ENCODE results near the gene PDGFA.
"Not testable (repeated sequence)": the region's sequence is repeated elsewhere in the genome, so short reads cannot be mapped to it uniquely, and the experiment has no call there.

PDGFA gene

DNA sequence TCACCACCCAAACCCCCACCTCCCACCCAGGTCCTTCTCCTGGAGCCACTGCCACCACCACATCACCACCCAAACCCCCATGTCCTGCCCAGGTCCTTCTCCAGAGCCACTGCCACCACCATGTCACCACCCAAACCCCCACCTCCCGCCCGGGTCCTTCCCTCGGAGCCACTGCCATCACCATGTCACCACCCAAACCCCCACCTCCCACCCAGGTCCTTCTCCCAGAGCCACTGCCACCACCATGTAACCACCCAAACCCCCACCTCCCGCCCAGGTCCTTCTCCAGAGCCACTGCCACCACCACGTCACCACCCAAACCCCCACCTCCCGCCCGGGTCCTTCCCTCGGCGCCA is 31.9 kb upstream of the PDGFA start:
- not testable (repeated sequence) for DNase-seq

- DNase-seq: no peak
These were observed 31.4 kb upstream of the PDGFA start for GRCh38 chr7:550881-551614.

GRCh38 chr7:549891-550625 is 30.4 kb upstream of the PDGFA start:
- no peak for DNase-seq

DNA sequence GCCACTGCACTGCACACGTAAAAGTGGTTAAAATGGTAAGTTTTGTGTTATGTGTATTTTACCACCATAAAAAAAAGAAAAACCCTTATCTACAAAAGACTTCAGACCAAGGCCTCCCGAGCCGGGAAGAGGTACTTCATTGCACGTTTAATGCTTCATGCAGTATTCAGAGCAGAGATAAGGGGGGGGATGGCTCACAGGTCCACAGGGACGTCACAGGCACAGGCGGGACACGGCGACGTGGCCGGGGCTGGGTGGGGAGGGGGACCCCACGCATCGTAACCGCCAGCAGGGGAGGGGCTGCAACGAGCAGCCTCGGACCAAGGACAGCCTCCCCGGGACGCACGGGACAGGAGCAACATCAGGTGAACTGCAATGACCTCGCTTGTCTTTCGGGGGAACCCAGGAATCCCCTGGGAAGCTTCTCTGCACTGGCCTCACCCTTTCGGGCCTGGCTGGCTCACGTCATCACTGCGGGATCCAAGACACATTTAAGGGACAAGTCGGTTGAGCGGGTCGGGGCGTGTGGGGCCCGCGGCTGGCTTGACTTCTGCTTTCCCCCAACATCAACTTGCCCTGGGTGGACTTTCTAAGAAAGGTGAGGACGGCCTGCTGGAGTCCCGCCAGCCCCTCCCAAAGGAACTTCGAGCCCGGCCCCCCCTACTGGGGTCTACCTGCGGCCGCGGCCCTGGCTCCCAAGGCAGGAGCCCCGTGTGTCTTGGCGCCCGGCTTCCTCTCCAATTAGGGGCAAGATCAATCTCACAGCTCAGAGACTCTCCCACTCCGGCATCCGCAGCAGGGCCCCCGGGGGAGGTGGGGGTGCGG is 29.6 kb upstream of the PDGFA start:
- DNase-seq: no peak

DNA sequence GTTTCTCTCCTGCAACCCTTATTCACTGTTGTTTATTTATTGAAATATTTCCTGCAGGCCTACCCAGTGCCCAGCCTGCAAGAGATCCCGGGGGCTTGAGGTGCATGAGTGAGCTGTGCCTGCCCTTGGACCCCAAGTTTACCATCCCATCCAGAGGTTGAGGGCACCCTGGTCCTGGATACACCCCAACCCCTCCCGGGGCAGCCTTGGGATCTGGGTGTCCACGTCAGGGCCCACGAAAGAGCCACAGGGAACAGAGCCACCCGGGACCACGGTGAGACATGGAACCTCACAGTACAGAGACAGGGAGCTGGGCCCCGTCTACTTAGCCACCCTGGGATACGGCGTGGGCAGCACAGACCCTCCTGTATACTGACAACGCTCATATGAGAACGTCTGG is 28.8 kb upstream of the PDGFA start:
- DNase-seq: no peak

DNA sequence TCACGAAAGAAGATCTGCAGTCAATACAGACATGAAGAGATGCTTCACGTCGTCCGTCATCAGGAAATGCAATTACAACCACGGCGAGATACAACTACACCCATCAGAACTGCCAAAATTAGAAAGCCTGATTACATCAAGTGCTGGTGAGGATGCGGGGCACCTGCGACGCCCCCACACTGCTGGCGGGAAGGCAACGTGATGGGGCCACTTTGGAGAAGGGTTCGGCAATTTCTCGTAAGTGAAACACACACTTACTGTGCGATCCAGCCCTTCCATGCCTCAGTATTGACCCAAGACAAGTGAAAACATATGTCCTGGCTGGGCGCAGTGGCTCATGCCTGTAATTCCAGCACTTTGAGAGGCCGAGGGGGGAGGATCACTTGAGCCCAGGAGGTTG is 25.8 kb upstream of the PDGFA start:
- no peak for DNase-seq

DNA sequence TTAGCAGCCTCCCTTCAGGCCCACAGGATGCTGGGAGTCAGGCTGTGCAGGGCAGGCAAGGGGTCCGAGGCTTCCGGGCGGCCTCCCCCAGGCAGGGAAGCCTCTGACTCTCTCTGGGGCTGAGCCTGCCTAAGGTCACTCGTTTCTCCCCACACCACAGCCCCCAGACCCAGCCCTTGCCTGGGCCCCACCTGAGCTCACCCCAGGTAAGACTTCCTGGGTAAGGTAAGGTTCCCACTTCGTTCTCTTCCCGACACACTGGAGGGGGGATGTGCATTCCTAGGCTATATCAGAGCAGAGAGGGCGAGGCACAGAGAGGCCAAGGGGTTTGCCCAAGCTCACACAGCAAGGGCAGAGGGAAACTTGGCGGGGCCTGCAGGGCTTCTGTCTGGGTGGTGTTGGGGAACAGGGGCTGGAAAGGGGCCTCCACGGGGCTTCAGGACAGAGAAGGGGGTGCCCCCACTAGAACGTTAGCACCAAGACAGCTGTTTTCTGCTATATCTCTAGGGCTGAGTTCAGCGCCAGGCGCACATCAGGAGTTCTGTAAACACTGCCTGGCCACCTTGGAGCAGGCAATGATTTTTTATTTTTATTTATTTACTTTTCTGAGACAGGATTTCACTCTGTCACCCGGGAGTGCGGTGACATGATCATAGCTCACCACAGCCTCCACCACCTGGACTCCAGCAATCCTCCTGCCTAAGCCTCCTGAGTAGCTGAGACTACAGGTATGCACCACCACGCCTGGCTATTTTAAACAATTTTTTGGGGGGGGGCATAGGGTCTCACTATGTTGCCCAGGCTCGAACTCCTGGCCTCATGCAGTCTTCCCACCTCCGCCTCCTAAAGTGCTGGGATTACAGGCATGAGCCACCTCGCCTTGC is 24.9 kb upstream of the PDGFA start:
- DNase-seq: no peak

DNA sequence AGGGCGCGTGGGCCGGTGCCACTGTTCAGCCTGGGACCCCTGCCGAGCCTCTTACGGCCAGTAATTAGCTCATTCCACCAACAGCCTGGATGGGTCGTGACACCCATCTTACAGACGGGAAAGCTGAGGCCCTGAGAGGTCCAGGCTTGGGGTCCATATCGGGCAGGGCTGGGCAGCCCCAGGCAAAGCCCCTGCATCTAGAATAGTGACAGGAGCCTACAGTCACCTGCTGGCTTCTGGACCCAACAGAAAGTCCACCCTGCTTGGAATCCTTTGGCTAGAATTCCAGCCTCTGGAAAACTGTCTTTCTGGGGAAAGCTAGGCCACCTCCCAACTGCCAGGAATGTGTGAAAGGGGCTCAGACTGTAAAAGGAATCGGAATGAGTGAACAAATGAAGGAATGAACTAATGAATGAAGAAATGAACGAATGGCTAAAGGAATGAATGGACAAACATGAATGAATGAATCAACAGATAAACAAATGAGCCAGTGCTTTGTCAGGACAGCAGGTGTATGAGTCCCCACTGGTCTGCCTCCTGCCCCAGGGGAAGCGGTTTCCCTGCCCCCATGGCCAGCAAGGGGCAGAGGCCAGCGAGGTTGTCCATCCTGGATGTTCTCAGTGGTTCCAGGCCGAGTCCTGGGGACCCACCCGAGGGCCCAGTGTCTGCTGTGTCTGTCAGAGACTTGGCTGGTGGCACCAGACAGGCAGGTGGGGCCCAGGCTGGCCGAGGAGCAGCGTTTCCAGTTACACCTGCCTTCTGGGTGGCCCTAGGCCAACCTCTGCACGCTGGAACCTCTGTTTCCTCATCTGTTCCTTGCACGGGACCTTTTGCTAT is 24.1 kb upstream of the PDGFA start:
- DNase-seq: no peak

DNA sequence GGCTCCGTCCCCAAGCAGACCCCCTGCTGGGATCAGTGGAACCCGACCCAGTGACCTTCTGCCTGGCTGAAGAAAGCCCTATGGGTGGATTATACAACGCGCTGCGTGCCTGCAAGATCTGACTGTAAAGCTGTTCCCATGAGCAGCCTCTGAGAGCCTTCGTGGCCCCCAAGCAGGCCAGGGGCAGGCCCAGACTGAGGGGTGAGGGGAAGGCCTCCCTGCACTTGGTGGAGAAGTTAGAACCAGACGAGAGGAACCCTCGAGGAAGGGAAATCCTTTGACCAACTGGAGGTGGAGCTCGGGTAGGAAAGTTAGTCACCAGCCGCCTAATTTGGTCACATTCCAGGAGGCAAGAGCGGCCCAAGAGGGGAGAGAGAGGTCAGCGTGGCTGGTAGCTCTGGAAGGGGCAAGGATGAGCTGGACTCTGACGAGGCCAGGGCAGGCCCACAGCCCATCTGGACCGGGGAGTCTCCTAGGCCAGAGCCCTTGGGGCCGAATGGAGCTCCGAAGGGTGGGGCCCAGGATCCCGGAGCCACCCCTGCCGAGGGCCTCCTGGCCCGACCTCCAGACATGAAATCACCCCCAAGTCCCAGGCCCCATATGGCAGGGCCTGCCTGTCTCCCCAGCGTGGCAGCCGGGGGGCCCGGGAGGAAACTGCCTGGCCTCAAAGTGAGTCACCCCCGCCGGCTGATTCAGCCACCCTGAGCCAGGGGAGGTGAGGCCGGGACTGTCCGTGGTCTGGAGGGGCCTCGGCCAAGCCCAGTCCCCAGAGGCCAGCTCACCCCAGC is 23.3 kb upstream of the PDGFA start:
- no peak for DNase-seq

GRCh38 chr7:542131-542712 is 22.6 kb upstream of the PDGFA start:
- DNase-seq: no peak

DNA sequence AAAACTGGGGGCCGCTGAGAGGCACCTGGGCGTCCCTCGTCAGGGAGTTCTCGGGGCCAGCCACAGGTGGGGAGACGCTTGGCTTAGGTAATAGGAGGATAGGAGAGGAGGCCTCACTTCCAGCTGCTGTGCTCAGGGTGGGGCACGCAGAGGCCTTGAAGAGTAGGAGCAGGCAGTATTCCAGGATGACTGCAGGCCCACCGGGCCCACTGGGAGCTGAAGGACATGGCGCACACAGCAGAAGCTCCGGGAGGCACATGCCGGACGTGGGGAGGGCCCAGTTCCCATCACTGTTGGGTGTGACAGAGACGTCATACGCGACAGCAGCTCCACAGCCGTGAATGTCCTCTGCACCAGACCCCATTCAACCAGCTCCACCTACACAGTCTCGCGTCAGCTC is 22.0 kb upstream of the PDGFA start:
- DNase-seq: no peak

GRCh38 chr7:540997-541396 is 21.4 kb upstream of the PDGFA start:
- no peak for DNase-seq

DNA sequence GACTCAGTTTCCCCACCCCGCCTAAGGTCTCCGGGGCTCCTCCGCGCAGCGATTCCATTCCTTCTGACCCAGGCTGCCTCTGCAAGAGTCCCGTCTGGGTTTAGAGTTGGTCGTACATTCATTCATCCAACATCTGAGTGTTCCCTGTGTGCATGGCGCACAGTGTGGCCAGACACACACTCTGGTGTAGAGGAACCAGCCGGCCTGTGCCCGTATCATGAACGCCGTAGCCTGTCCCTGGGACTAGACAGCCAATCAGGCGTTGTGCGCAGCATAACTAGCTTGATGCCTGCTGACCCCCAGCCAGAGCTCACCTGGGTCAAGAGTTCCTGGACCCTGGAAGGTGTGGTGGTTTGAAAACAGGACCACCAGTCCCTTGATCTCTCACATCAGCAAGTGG is 20.9 kb upstream of the PDGFA start:
- no peak for DNase-seq

DNA sequence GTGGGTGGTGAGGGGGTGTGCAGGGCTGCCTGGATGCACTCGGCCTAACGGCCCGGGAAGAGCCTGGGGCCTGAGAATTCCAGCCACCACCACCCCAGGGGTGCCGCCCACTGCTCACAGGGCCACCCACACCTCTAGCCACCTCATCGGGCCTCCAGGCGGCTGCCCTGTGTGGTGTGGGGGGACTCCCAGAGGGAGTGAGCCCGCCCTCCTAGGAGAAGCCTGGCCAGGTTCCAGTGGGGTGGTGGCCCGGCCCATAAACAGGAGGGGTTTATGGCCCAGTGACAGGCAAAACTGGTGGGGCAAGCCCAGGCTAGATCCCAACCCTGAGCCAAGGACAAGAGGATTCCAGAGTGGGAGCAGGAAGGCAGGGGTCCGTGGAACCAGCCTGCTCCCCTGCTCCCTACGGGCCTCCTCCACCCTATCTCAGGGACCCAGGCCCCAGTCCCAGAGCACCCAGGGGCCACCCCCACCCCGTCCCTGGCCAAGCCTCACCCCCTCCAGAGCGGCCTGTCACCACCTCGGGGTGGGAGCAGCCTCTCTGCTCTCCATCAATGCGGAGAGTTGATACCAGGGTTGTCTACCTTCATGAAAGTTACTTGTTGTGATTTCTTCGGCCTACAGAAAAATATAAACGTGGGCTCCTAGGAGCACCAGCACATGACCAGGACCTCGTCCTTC is 20.2 kb upstream of the PDGFA start:
- no peak for DNase-seq

DNA sequence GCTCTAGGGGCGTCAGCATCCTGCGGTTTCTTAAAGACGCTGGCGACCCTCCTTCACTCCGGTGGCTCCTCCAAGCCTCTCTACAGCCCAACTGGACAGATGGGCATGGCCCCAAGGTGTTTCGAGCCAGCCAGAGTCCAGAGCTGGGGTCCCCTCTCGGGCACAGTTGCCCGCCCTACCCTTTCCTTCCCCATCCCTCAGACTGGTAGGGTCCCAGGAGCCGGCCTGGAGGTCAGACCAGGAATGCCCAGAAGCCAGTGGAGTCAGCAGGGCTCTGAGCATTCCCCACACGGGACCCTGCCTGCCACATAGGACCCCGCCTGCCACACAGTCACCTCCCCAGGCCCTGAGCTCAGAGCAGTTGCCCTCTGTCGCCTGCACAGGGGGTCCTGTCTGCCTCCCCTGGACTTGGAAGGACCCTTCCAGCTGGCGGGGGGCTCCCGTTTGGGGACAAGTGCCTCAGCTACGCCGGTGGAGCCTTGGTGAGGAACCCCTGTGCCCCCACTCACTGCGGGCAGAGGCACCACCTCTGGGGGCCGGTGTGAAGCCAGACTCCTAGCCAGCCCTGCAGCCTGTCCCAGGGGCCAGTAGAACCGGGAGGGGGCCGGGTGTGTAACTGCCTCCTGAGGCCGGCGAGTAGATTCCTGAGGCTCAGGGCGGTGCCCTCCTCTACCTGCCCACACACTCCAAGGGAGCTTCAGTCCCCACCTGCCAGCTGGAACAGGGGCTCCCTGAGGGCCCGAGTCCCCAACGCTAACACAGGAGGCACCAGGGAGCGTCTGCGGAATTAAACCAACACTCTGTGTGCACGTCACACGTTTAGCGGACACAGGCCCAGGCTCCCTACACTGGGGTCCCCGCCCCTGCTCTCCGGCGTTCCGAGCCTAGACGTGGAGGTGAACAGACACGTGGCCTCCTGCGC is 19.4 kb upstream of the PDGFA start:
- DNase-seq: no peak

GRCh38 chr7:537911-538634 is 18.4 kb upstream of the PDGFA start:
- DNase-seq: no peak

DNA sequence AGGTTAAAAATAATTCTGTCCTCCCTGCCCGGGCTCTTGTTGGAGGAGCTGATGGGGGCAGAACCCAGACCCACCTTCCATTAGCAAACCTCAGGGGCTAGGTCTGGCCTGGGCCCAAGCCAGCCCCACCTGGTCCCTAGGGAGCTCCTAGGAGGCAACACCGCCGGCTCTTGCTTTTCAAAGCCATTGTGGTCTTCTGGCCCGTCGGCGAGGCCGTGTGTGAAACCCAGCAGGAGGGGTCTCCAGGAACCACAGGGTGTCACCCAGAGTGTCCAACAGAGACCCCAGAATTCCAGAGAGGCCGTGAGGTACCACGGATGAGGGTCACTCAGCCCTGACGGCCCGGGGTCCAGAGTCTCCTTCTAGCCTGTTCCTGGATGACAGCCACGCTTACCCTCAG is 16.6 kb upstream of the PDGFA start:
- no peak for DNase-seq

DNA sequence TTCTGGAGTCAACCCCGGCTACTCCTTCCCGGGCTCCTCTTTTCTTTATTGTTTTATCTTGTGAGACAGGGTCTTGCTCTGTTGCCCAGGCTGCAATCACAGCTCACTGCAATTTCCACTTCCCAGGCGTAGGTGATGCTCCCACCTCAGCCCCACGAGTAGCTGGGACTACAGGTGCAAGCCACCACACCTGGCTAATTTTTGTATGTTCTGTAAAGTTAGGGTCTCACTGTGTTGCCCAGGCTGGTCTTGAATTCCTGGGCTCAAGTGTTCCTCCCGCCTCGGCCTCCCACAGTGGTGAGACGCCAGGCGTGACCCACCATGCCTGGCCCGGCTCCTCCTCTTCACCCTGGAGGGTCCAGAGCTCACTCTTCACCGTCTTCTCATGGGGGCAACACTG is 15.3 kb upstream of the PDGFA start:
- no peak for DNase-seq

Measured in stimulated activated CD4-positive, alpha-beta T cell treated with anti-CD3 and anti-CD28 coated beads, Interleukin-4, amount 100 ng/mL, for 4 hours (primary cell).